Liver (tissue), 9 donors: ENCODE data around the gene INO80C. TPM values are rescaled to one million over a fixed set of nuclear protein-coding genes. Genes with fewer than 3 reads are reported as not detected.

Experiments used
- DNase-seq: peaks from one replicate; pipeline ENCODE4 v3.0.0-alpha.2; 2017; ENCODE audit warnings: low spot score
- H3K27ac ChIP-seq, 2 donors: one replicate each; pipeline ENCODE4 v1.7.0; 2013; ENCODE audit warnings: inconsistent platforms in 2 of 2, low read length in 2 of 2, control low read depth in 1 of 2, low read depth in 1 of 2, mild to moderate bottlenecking in 1 of 2
- H3K27me3 ChIP-seq, 4 donors: one replicate each; pipeline versions ENCODE4 v1.6.1 to v1.7.0; 2013; ENCODE audit warnings: low read length in 3 of 4, inconsistent platforms in 1 of 4, mild to moderate bottlenecking in 1 of 4, moderate library complexity in 1 of 4; ENCODE audit not compliant: control insufficient read depth in 4 of 4, insufficient read depth in 4 of 4
- H3K36me3 ChIP-seq, 4 donors: one replicate each; pipeline versions ENCODE4 v1.6.1 to v1.7.0; 2013; ENCODE audit warnings: low read length in 3 of 4, mild to moderate bottlenecking in 3 of 4, low read depth in 1 of 4, moderate library complexity in 1 of 4; ENCODE audit not compliant: control insufficient read depth in 4 of 4, insufficient read depth in 3 of 4
- H3K4me1 ChIP-seq, 4 donors: one replicate each; pipeline versions ENCODE4 v1.6.1 to v1.7.0; 2013; ENCODE audit warnings: low read length in 3 of 4, mild to moderate bottlenecking in 3 of 4, moderate library complexity in 1 of 4; ENCODE audit not compliant: control insufficient read depth in 4 of 4, insufficient read depth in 4 of 4
- H3K4me3 ChIP-seq, 3 donors: one replicate each; pipeline versions ENCODE4 v1.6.1 to v1.7.0; 2013; ENCODE audit warnings: low read length in 3 of 3, control low read depth in 1 of 3, low read depth in 1 of 3, mild to moderate bottlenecking in 1 of 3
- H3K9ac ChIP-seq, 2 donors: one replicate each; pipeline ENCODE4 v1.7.0; 2013; ENCODE audit warnings: low read length in 2 of 2, mild to moderate bottlenecking in 2 of 2, moderate library complexity in 2 of 2, control low read depth in 1 of 2, low read depth in 1 of 2
- H3K9me3 ChIP-seq, 4 donors: one replicate each; pipeline versions ENCODE4 v1.6.1 to v1.7.0; 2013; ENCODE audit warnings: low read length in 3 of 4; ENCODE audit not compliant: control insufficient read depth in 4 of 4
- ATF3 ChIP-seq: IDR thresholded peaks from 2 replicates; pipeline ENCODE4 v1.6.1; 2016; ENCODE audit warnings: antibody characterized with exemption
- FOXA1 ChIP-seq: IDR thresholded peaks from 2 replicates; pipeline ENCODE4 v1.6.1; 2016; ENCODE audit warnings: antibody characterized with exemption
- FOXA2 ChIP-seq: IDR thresholded peaks from 2 replicates; pipeline ENCODE4 v1.6.1; 2016; ENCODE audit warnings: antibody characterized with exemption
- HNF4A ChIP-seq, 2 donors: conservative IDR thresholded peaks; 2 replicates each; pipeline ENCODE4 v1.6.1; 2016; ENCODE audit warnings: antibody characterized with exemption in 2 of 2, mild to moderate bottlenecking in 2 of 2
- NR2F2 ChIP-seq: IDR thresholded peaks from 2 replicates; pipeline ENCODE4 v1.6.1; 2016; ENCODE audit warnings: antibody characterized with exemption
- RAD21 ChIP-seq, 2 donors: IDR thresholded peaks; 2 replicates each; pipeline ENCODE4 v1.6.1; 2016; ENCODE audit warnings: antibody characterized with exemption in 2 of 2, mild to moderate bottlenecking in 2 of 2
- RXRA ChIP-seq, 2 donors: IDR thresholded peaks; 2 replicates each; pipeline ENCODE4 v1.6.1; 2017 to 2018; ENCODE audit warnings: antibody characterized with exemption in 2 of 2, mild to moderate bottlenecking in 1 of 2
- TAF1 ChIP-seq: conservative IDR thresholded peaks from 2 replicates; pipeline ENCODE4 v1.6.1; 2016; ENCODE audit warnings: antibody characterized with exemption, mild to moderate bottlenecking
- YY1 ChIP-seq: IDR thresholded peaks from 2 replicates; pipeline ENCODE4 v1.6.1; 2016; ENCODE audit warnings: antibody characterized with exemption, mild to moderate bottlenecking
- ZBTB33 ChIP-seq: IDR thresholded peaks from 2 replicates; pipeline ENCODE4 v1.6.1; 2016; ENCODE audit warnings: antibody characterized with exemption
- WGBS: extraction: QIAGEN DNeasy Blood & Tissue Kit; methylation state at CpG from one replicate; pipeline ENCODE4 v1.1.7; 2013; 5-methylcytosine and 5-hydroxymethylcytosine counted together
- polyA plus RNA-seq, 2 donors: library from polyadenylated mRNA; stranded (reverse) in 1 of 2; unstranded in 1 of 2; fragments of 200-250 nt in 1 of 2; fragments of >200 nt in 1 of 2; fragmentation: Nextera tagmentation in 1 of 2; extraction: Ambion mirVana in 1 of 2; gene quantifications; one replicate each; pipeline versions ENCODE4 v1.2.1 to v1.2.3, GENCODE V29; 2013 to 2015
- total RNA-seq, 2 donors: library from RNA; depleted of rRNA; stranded (reverse); fragments of >200 nt; gene quantifications; one replicate each; pipeline ENCODE4 v1.2.3, GENCODE V29; 2014
- donor health status: healthy.
- donor health status: healthy.
- donor health status: healthy.
- donor health status: healthy.
- donor health status: healthy.

INO80C gene
- total and polyA plus RNA-seq, 4 donors: 4.6 to 13.4 (median 10.5) TPM

DNA sequence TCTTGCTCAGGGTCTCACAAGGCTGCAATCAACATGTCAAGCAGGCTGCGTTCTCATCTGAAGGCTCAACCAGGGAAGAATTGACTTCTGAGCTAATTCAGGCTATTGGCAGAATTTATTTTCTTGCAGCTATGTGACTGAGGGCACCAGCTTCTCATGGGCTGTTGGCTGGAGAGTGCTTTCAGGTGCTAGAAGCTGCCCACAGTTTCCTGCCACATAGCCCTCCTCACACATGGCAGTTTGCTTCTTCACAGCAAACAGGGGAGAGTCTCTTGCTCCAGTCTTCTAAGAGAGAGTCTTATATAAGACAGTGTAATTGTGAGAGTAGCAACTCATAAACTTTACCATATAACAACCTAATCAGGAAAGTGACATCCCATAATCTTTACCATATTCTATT lies 37.5 kb upstream of the INO80C start:
- Histone ChIP-seq H3K4me3 (no peak overlapping the region), H3K9me3 (peaks cover 0 to 8% (median 2%) of the 10 kb centered on the region in 4 donors), H3K27me3 (no peaks in the 10 kb centered on the region), H3K4me1 (no peaks in the 10 kb centered on the region), H3K27ac (no peak overlapping the region), H3K9ac (no peak overlapping the region), H3K36me3 (no peaks in the 10 kb centered on the region)
- WGBS: 95% methylated on average over 1 of the region's 1 CpG
- TF ChIP-seq RXRA (IDR thresholded peaks at IDR 0.05) (no peak), ZBTB33 (no peak), ATF3 (no peak), RAD21 (IDR thresholded peaks at IDR 0.05) (no peak), TAF1 (no peak), FOXA1 (no peak)
- no peak for DNase-seq

DNA sequence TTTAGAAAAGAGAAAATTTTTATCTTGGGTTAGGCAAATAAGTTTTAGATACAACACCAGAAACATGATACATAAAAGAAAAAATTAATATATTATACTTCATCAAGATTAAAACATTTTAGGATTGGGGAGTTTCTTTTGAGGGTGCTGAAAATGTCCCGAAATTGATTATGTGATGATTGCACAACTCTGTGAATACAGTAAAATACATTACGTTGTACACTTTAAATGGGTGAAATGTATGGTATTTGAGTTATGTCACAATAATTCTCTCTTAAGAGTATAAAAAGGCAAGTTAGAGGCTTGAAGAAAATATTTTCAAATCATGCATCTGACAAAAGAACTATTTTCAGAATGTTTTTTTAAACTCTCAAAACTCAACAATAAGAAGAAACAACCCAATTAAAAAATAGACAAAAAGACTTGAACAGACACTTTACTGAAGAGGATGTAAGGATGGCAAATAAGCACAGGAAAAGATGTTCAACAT lies 36.2 kb upstream of the INO80C start:
- Histone ChIP-seq H3K4me1 (no peaks in the 10 kb centered on the region), H3K4me3 (no peak overlapping the region), H3K36me3 (no peaks in the 10 kb centered on the region), H3K9me3 (peaks cover 0 to 8% (median 2%) of the 10 kb centered on the region in 4 donors), H3K27ac (no peak overlapping the region), H3K27me3 (no peaks in the 10 kb centered on the region), H3K9ac (no peak overlapping the region)
- TF ChIP-seq HNF4A (conservative IDR thresholded peaks at IDR 0.05): no peak
- no peak for TF ChIP-seq RAD21 (IDR thresholded peaks at IDR 0.05)
- no peak for TF ChIP-seq FOXA2
- TF ChIP-seq ATF3: no peak
- TF ChIP-seq YY1: no peak
- no peak for DNase-seq
- 87% methylated on average over 2 of the region's 2 CpGs for WGBS

- H3K9me3 ChIP-seq: no peaks in the 10 kb centered on the region
- H3K4me1 ChIP-seq: peaks cover 2 to 13% (median 4%) of the 10 kb centered on the region in 4 donors
- no peaks in the 10 kb centered on the region for H3K27me3 ChIP-seq
- H3K36me3 ChIP-seq: no peaks in the 10 kb centered on the region
- no peak overlapping the region for H3K27ac ChIP-seq
- 83% methylated on average over 4 of the region's 4 CpGs for WGBS
- DNase-seq: no peak
- H3K4me3 ChIP-seq: no peak overlapping the region
- no peak overlapping the region for H3K9ac ChIP-seq
- TF ChIP-seq NR2F2: no peak
- no peak for TF ChIP-seq ATF3
- TF ChIP-seq ZBTB33: no peak
- TF ChIP-seq FOXA2: no peak
- no peak for TF ChIP-seq YY1
Measured at GRCh38 chr18:35528749-35529274, 31.1 kb upstream of the INO80C start.
